IMR-90 (cell line): ENCODE results near the gene PLA2G4F. TPM values are rescaled to one million over a fixed set of nuclear protein-coding genes. Genes with fewer than 3 reads are reported as not detected.

Experiments used
- ATAC-seq: fragments of 200-7000 bp; cut with Tn5 transposase; 2 replicates; pipeline ENCODE4 v1.9.1; 2020; ENCODE audit warnings: low read depth, mild to moderate bottlenecking, moderate library complexity
- BruUV-seq: library from RNA; stranded (reverse); fragments of 400-500 nt; replicated peaks from 2 replicates; lab custom pipeline; 2021; lab: Mats Ljungman, UMichigan
- CTCF ChIA-PET: fragments of 300-600 bp; formaldehyde crosslinking; extraction: SDS; loops from one replicate; lab custom pipeline; 2021; ENCODE audit warnings: antibody characterized with exemption; lab: Yijun Ruan, JAX
- POLR2A ChIA-PET: fragments of 300-600 bp; sonication (Branson Sonifier 250); formaldehyde crosslinking; loops from one replicate; lab custom pipeline; 2022; ENCODE audit warnings: antibody characterized with exemption; ENCODE audit not compliant: unreplicated experiment; lab: Charles Lee
- DNase-seq: peaks from one replicate; pipeline ENCODE4 v3.0.0; 2013
- H2AFZ ChIP-seq: replicated peaks from 2 replicates; pipeline ENCODE3; 2013; ENCODE audit warnings: low read length, mild to moderate bottlenecking; ENCODE audit not compliant: poor library complexity
- H2AK5ac ChIP-seq: 2 replicates; pipeline ENCODE4 v1.6.1; 2013; ENCODE audit warnings: low read depth, low read length, inconsistent platforms
- H2AK9ac ChIP-seq: replicated peaks from 2 replicates; pipeline ENCODE3; 2013; ENCODE audit warnings: mild to moderate bottlenecking, low read depth, low read length, moderate library complexity; ENCODE audit not compliant: poor library complexity
- H2BK120ac ChIP-seq: 2 replicates; pipeline ENCODE4 v1.6.1; 2013; ENCODE audit warnings: low read depth, low read length, inconsistent platforms
- H2BK15ac ChIP-seq: 3 replicates; pipeline ENCODE4 v1.6.1; 2013; ENCODE audit warnings: low read depth, low read length, inconsistent platforms
- H2BK20ac ChIP-seq: 2 replicates; pipeline ENCODE4 v1.6.1; 2013; ENCODE audit warnings: low read depth, mild to moderate bottlenecking, inconsistent platforms, low read length, moderate library complexity
- H2BK5ac ChIP-seq: 2 replicates; pipeline ENCODE4 v1.6.1; 2013; ENCODE audit warnings: mild to moderate bottlenecking, low read depth, low read length, inconsistent platforms; ENCODE audit not compliant: poor library complexity, severe bottlenecking
- H3K14ac ChIP-seq: replicated peaks from 2 replicates; pipeline ENCODE4 v1.6.1; 2013; ENCODE audit warnings: low read depth, low read length, inconsistent platforms
- H3K18ac ChIP-seq: 2 replicates; pipeline ENCODE4 v1.6.1; 2013; ENCODE audit warnings: low read depth, low read length, control low read depth
- H3K23ac ChIP-seq: 2 replicates; pipeline ENCODE4 v1.6.1; 2013; ENCODE audit warnings: low read depth, low read length, inconsistent platforms
- H3K27ac ChIP-seq: 2 replicates; pipeline ENCODE4 v1.5.1; 2013; ENCODE audit warnings: mild to moderate bottlenecking, control low read depth, low read length; ENCODE audit not compliant: insufficient read depth
- H3K27me3 ChIP-seq: 2 replicates; pipeline ENCODE4 v1.6.1; 2013; ENCODE audit warnings: low read length; ENCODE audit not compliant: control insufficient read depth, insufficient read depth
- H3K36me3 ChIP-seq: 2 replicates; pipeline ENCODE4 v1.6.1; 2013; ENCODE audit warnings: low read length, mixed read lengths; ENCODE audit not compliant: control insufficient read depth, insufficient read depth
- H3K4ac ChIP-seq: 2 replicates; pipeline ENCODE4 v1.6.1; 2013; ENCODE audit warnings: low read depth, low read length, inconsistent platforms
- H3K4me1 ChIP-seq: 2 replicates; pipeline ENCODE4 v1.6.1; 2013; ENCODE audit warnings: low read length, mixed read lengths; ENCODE audit not compliant: control insufficient read depth, insufficient read depth
- H3K4me2 ChIP-seq: 2 replicates; pipeline ENCODE4 v1.6.1; 2013; ENCODE audit warnings: low read depth, mild to moderate bottlenecking, control low read depth, low read length, moderate library complexity
- H3K4me3 ChIP-seq: 2 replicates; pipeline ENCODE4 v1.5.1; 2013; ENCODE audit warnings: low read depth, mild to moderate bottlenecking, control low read depth, low read length, moderate library complexity; ENCODE audit not compliant: insufficient read depth
- H3K56ac ChIP-seq: 2 replicates; pipeline ENCODE4 v1.6.1; 2013; ENCODE audit warnings: low read length, inconsistent platforms; ENCODE audit not compliant: insufficient read depth; ENCODE audit errors: extremely low read depth
- H3K79me1 ChIP-seq, 2 experiments: 2 replicates each; pipeline ENCODE4 v1.6.1; 2013; ENCODE audit warnings: low read length in 2 of 2, inconsistent platforms in 1 of 2, low read depth in 1 of 2
- H3K9ac ChIP-seq: 2 replicates; pipeline ENCODE4 v1.6.1; 2013; ENCODE audit warnings: low read depth, low read length, control low read depth
- H3K9me1 ChIP-seq: 2 replicates; pipeline ENCODE4 v1.6.1; 2013; ENCODE audit warnings: low read length, inconsistent platforms; ENCODE audit not compliant: insufficient read depth
- H3K9me3 ChIP-seq: 2 replicates; pipeline ENCODE4 v1.6.1; 2013; ENCODE audit warnings: low read length; ENCODE audit not compliant: control insufficient read depth, insufficient read depth
- H4K20me1 ChIP-seq: 2 replicates; pipeline ENCODE4 v1.6.1; 2013; ENCODE audit warnings: low read length, inconsistent platforms; ENCODE audit not compliant: insufficient read depth
- H4K5ac ChIP-seq: 2 replicates; pipeline ENCODE4 v1.6.1; 2013; ENCODE audit warnings: mild to moderate bottlenecking, low read depth, low read length, control low read depth
- H4K8ac ChIP-seq, 2 experiments: 2 replicates each; pipeline ENCODE4 v1.6.1; 2013; ENCODE audit warnings: low read depth in 2 of 2, low read length in 2 of 2, control low read depth in 1 of 2, inconsistent platforms in 1 of 2
- H4K91ac ChIP-seq: 2 replicates; pipeline ENCODE4 v1.6.1; 2013; ENCODE audit warnings: low read depth, low read length, inconsistent platforms; ENCODE audit not compliant: insufficient read depth
- BHLHE40 ChIP-seq: fragments of 150-350 bp; IDR thresholded peaks from 2 replicates; pipeline ENCODE4 v1.6.1; 2016; ENCODE audit warnings: mild to moderate bottlenecking, low read depth, low read length
- CEBPB ChIP-seq: IDR thresholded peaks from 2 replicates; pipeline ENCODE4 v1.6.1; 2012; ENCODE audit warnings: low read depth, low read length, improper control_type of control experiment
- ELK1 ChIP-seq: fragments of 150-350 bp; IDR thresholded peaks from 2 replicates; pipeline ENCODE4 v1.6.1; 2016; ENCODE audit warnings: low read depth, mild to moderate bottlenecking, low read length, moderate library complexity, borderline replicate concordance
- MAFK ChIP-seq: IDR thresholded peaks from 2 replicates; pipeline ENCODE4 v1.6.1; 2012; ENCODE audit warnings: low read depth, low read length, improper control_type of control experiment
- NFE2L2 ChIP-seq: fragments of 150-350 bp; IDR thresholded peaks from 2 replicates; pipeline ENCODE4 v1.6.1; 2016; ENCODE audit warnings: low read depth, mild to moderate bottlenecking, low read length
- POLR2A ChIP-seq: IDR thresholded peaks from 2 replicates; pipeline ENCODE4 v1.6.1; 2012; ENCODE audit warnings: mild to moderate bottlenecking, low read depth, low read length
- RCOR1 ChIP-seq: IDR thresholded peaks from 2 replicates; pipeline ENCODE4 v1.6.1; 2012; ENCODE audit warnings: mild to moderate bottlenecking, low read length, improper control_type of control experiment; ENCODE audit not compliant: insufficient replicate concordance
- RFX5 ChIP-seq: IDR thresholded peaks from 2 replicates; pipeline ENCODE4 v1.8.0; 2012; ENCODE audit warnings: low read depth, mild to moderate bottlenecking, low read length, moderate library complexity
- SMC3 ChIP-seq: fragments of 150-350 bp; IDR thresholded peaks from 2 replicates; pipeline ENCODE4 v1.6.1; 2016; ENCODE audit warnings: low read depth, mild to moderate bottlenecking, antibody characterized with exemption, low read length, moderate library complexity
- USF2 ChIP-seq: fragments of 150-350 bp; IDR thresholded peaks from 2 replicates; pipeline ENCODE4 v1.6.1; 2017; ENCODE audit warnings: mild to moderate bottlenecking, antibody characterized with exemption, low read length, low read depth
- WGBS, 2 experiments: methylation state at CpG; one replicate each; pipeline versions ENCODE4 v1.1.5 to v1.1.7; 2013; ENCODE audit warnings: missing lambda C conversion rate in 2 of 2; ENCODE audit not compliant: insufficient read length in 1 of 2; ENCODE audit errors: extremely low coverage in 2 of 2; 5-methylcytosine and 5-hydroxymethylcytosine counted together
- dilution Hi-C: fragments of 300-500 bp; cut with HindIII; formaldehyde crosslinking; loops from one replicate; pipeline ENCODE4 v1.14.3; 2018; ENCODE audit warnings: low sequenced_read_pairs; ENCODE audit not compliant: unreplicated experiment
- in situ Hi-C: fragments of 300-500 bp; cut with MboI; formaldehyde crosslinking; loops from 3 replicates; pipeline ENCODE4 v1.14.3; 2019; ENCODE audit warnings: low sequenced_read_pairs, inconsistent platforms, mixed read lengths
- intact Hi-C: fragments of 100-400 bp; cut with micrococcal nuclease; formaldehyde crosslinking; loops from 2 replicates; pipeline ENCODE4 v1.10.0; 2022
- polyA plus RNA-seq, 3 experiments: library from polyadenylated mRNA; depleted of rRNA; stranded (reverse); fragments of >200 nt; gene quantifications; 2 replicates each; pipeline ENCODE4 v1.2.3, GENCODE V29; 2012; ENCODE audit warnings: low replicate concordance in 1 of 3
- total RNA-seq: library from RNA; depleted of rRNA; stranded (reverse); fragments of >200 nt; gene quantifications from 2 replicates; pipeline ENCODE4 v1.2.3, GENCODE V29; 2012

The PLA2G4F gene
- total and polyA plus RNA-seq, 2 of the 4 experiments (the other 2 are of a cell fraction): not detected

- H2AFZ ChIP-seq: no peak overlapping the region
- dilution Hi-C loops (no loop called here), in situ Hi-C loops (no loop called here), intact Hi-C loops (no loop called here)
- DNase-seq (no peak), ATAC-seq (no peak)
- H3K14ac ChIP-seq: no peak overlapping the region
- no peak overlapping the region for H3K9ac ChIP-seq
- no TSS peak for BruUV-seq
- no peak overlapping the region for H3K4me2 ChIP-seq
- TF ChIP-seq RFX5: no peak
- TF ChIP-seq SMC3: no peak
- no peak for TF ChIP-seq ELK1
- TF ChIP-seq NFE2L2: no peak
- no peak for TF ChIP-seq BHLHE40
- TF ChIP-seq POLR2A: no peak
- TF ChIP-seq RCOR1: no peak
- no peak for TF ChIP-seq USF2
- TF ChIP-seq MAFK: no peak
- no peak for TF ChIP-seq CEBPB
- no peak overlapping the region for H2AK9ac ChIP-seq
- H4K91ac ChIP-seq: no peak overlapping the region
- H3K56ac ChIP-seq: no peak overlapping the region
- no peak overlapping the region for H4K5ac ChIP-seq
- H3K9me1 ChIP-seq: 0 out of 2 replicates have a peak, but pooled peaks cover 2% of the 10 kb centered on the region
- no peak overlapping the region for H2BK5ac ChIP-seq
- no peaks in the 10 kb centered on the region for H3K36me3 ChIP-seq
- no peak overlapping the region for H2BK20ac ChIP-seq
- no peak overlapping the region for H3K18ac ChIP-seq
- H3K4me1 ChIP-seq: no peaks in the 10 kb centered on the region
- H3K4ac ChIP-seq: no peak overlapping the region
- H4K20me1 ChIP-seq: no peaks in the 10 kb centered on the region
- CTCF ChIA-PET: interaction anchor here (0.6 to 0.7 kb wide), 2 partner anchors 9 to 296 kb away, joined by 6 to 9 read pairs; no protein-coding TSS in a partner anchor
- no peak overlapping the region for H3K23ac ChIP-seq
- H3K4me3 ChIP-seq: no peak overlapping the region
- no peak overlapping the region for H2BK120ac ChIP-seq
- no peaks in the 10 kb centered on the region for H3K79me1 ChIP-seq
- H4K8ac ChIP-seq: no peak overlapping the region
- POLR2A ChIA-PET: no interaction called here
- H3K9me3 ChIP-seq: peaks cover 3% of the 10 kb centered on the region; the same call in 1 of the 2 replicates
- no peak overlapping the region for H2BK15ac ChIP-seq
- no peak overlapping the region for H3K27ac ChIP-seq
- H2AK5ac ChIP-seq: no peak overlapping the region
- no CpG with 5 or more reads among the region's 5 CpGs for WGBS, 2 experiments
- H3K27me3 ChIP-seq: peaks cover 45% of the 10 kb centered on the region
Measured at GRCh38 chr15:42106288-42106687, 50.1 kb downstream of the PLA2G4F start.
